NCI-H82 treated with DMSO at 0.1 percent for 48 hours (cell line): ENCODE measurements around the gene FBRS.
"Not testable (repeated sequence)": the region's sequence is repeated elsewhere in the genome, so short reads cannot be mapped to it uniquely, and the experiment has no call there.

Experiments
- DNase-seq: peaks from one replicate; lab custom pipeline; 2025; ENCODE audit not compliant: unreplicated experiment; lab: John Stamatoyannopoulos, UW

Gene FBRS

GRCh38 chr16:30663038-30663437 lies 4.8 kb downstream of the FBRS start:
- no peak for DNase-seq

GRCh38 chr16:30663820-30664219 lies 5.6 kb downstream of the FBRS start:
- DNase-seq, result no peak

- DNase-seq, result no peak
Observed at GRCh38 chr16:30664616-30665109, 6.4 kb downstream of the FBRS start.

GRCh38 chr16:30665155-30665829 lies 7.1 kb downstream of the FBRS start:
- DNase-seq, result no peak

- DNase-seq, result no peak
Observed at GRCh38 chr16:30665830-30666190, 7.6 kb downstream of the FBRS start.

DNA sequence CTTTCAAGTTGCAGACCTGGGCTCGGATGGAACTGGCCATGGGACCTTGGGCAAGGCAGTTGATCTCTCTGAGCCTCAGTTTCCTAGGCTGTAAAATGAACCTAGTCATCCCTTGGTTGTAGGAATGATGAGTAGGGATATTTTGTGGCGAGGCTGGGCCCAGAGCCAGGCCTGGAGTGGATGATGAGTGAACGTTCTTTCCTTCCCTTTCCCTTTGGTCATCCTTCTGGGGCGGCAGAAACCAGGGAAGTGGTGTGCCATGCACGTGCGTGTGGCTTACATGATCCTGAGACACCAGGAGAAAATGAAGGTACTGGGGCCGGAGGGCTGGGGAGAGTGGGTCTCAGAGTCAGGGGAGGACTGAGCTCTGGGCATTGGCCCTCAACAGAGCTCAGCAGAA lies 8.4 kb downstream of the FBRS start:
- DNase-seq, result no peak

DNA sequence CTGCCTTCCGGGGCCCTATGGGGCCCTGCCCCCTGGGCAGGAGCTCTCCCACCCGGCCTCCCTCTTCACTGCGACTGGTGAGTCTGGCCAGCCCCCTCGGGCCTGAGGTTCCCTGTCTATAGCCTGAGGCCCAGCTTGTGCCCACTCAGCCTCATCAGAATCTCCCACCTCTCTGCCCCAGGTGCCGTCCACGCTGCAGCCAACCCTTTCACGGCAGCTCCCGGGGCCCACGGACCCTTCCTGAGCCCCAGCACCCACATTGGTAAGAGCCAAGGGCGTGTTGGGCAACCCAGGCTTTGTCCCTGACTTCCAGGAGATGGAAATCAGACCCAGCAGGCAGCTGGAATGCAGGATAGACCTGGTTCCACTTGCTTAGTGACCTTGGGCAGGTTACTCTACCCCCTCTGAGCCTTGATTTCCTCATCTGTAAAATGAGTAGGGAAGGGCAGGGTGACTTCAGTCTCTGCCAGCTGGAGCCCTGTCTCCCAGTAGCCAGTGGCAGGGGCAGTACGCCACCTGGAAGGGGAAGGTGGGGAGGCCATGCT lies 9.2 kb downstream of the FBRS start:
- no peak for DNase-seq

DNA sequence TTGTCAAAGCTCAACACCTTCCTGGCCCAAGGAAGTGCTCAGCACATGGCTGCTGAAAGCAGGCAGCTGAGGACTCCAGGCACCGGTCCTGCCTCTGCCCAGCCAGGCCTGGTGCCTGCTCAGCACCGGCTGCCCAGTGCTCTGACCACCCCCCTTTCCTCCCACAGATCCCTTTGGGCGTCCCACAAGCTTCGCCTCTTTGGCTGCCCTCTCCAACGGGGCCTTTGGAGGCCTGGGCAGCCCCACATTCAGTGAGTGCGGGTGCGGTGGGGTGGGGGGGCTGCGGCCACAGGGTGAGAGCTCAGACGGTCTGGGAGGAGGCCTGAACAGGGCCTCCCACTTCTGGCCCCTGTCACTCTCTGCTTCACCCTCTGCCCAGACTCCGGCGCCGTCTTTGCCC lies 10.2 kb downstream of the FBRS start:
- no peak for DNase-seq

DNA sequence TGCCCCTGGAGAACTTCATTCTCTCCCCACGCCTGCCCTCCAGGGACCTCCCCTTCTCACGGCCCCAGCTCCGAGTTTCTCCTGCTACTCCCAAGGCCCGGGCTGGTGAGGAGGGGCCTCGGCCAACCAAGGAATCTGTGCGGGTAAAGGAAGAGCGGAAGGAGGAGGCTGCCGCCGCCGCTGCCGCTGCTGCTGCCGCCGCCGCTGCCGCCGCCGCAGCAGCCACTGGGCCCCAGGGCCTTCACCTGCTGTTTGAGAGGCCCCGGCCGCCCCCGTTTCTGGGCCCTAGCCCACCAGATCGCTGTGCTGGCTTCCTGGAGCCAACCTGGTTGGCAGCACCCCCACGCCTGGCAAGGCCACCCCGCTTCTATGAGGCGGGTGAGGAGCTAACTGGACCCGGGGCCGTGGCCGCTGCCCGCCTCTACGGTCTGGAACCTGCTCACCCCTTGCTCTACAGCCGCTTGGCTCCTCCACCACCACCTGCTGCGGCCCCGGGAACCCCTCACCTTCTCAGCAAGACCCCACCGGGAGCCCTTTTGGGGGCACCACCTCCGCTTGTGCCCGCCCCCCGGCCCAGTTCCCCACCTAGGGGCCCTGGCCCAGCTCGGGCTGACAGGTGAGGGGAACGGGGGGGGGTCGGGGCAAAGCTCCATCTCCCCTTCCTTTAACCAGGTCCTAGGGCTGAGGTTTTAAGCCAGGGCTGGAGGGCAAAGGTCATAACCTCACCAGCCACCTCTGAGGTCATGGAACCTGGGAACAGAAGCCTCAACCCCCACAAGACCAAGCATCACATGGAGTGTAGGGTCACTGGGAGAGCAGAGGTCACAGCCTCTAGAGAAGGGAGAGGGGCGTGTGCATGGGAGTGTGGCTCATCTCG lies 11.0 kb downstream of the FBRS start:
- DNase-seq, result no peak

DNA sequence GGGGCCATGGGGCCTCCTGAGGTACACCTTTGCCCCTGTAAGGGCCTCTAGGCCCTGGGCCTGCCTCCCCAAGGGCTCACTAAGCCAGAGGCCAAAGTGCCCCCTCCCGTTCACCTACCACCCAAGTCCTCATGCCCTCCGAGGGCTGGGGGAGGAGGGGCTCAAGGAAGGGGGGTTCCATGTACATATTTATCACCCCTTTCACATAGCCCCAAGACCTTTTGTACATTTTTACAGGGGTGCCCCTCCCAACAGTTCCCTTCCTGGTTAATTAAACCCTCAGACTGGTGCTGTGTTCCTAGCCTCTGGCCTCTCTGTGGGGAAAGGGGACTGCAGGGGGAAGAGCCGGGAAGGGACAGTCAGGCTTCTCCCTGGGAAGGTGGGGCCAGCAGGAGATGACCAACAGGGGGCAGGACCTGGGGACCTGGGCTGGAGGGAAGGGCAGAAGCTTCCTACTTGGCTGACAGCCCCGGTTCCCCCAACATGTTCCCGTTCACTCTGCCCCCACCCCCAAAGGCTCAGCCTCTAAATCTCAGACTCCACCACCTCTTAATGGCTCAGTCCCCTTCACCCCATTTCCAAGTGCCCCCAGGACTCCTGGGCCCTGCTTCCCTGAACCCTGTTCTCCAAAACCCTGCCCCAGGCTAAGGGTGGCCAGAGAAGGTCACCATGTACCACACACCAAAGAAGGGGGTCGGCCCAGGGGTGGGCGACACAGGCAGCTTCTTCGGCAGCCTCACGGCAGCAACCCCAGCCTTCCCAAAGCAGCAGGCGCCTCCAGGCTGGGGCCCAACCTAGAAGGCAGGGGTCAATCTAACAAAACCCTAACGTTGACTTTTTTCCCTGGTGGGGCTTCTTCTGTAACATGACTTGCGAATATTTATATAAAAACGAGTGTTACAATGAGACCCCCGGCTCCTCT lies 11.9 kb downstream of the FBRS start:
- no peak for DNase-seq

DNA sequence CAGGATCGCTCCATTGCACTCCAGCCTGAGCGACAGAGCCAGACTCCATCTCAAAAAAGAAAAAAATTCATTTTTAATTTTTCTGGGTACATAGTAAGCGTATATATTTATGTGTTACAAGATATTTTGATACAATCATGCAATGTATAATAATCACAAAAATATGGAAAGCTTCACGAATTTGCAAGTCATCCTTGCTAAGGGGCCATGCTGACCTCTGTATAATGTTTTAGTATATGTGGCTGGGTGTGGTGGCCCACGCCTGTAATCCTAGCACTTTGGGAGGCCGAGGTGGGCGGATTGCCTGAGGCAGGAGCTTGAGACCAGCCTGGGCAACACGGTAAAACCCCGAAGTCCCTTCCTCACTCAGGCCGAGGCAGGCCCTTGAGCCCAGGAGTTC lies 16.9 kb downstream of the FBRS start:
- DNase-seq, result no peak

DNA sequence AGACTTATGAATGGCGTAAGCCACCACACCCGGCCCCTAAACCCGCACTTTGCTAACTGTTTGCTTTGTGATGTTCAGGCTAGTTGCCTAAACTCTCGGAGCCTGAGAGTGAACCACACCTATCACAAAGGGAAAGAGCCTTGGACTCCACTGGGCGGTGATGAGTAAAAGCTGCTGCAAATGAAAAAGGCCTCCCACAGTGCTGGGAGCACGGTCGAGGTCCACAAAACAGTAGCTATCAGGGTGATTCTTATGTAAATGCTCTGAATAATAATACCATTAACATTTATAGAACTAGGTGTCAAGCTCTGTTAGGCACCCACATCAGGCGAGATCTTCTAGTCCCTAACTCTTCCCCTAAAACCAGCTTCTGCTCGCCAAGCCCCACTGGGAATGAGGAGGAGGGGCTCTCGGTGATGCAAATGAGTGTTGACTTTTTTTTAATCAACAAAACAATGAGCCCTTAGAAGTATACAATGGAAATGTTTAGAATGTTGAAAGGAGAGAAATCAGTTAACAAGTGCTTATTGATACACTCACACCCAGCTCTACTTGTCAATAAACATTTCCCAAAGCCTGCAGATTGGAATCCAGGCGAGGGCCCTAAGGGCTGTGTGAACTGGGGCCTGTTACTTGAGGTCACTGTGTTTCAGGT lies 19.8 kb downstream of the FBRS start:
- DNase-seq, result no peak

GRCh38 chr16:30678586-30678970 lies 20.3 kb downstream of the FBRS start:
- no peak for DNase-seq

- DNase-seq, result no peak
Observed at GRCh38 chr16:30680326-30680725, 22.1 kb downstream of the FBRS start.

DNA sequence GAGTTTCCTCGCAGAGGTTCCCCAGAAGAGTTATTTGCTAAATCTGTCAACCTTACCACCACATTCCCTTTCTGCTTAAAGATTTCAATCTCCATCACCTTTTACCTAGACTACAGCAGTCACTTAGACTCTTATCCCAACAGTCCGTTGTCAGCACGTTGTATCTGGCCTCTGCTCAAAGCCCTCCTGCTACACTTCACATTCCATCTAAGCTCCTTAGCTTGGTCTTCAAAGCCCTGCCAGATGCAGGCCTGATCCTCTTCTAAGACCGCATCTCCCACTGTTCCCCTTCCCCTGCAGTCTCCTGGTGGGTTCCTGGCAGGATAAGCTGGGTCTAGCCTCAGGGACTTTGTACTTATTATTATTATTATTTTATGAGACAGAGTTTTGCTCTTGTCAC lies 30.5 kb downstream of the FBRS start:
- no peak for DNase-seq

DNA sequence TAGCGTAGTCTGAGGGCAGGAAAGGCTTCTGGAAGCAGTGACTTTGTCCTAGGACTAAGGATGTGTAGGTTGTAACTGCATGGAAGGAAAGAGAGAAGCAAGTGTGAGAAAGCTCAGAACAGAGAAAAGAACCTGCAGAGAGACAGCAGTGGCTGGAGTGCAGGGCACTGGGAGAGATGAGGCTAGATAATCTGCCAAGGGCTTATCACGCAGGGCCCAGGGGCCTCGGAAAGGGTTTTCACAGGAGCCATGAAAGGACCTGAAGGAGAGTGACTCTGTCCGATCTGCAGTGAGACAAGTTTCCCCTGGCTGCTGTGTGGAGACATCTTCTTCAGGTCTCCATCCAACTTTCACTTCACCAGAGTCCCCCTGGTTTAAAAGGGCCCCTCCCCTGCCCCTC lies 33.7 kb downstream of the FBRS start:
- DNase-seq, result no peak

GRCh38 chr16:30692396-30693064 lies 34.3 kb downstream of the FBRS start:
- DNase-seq, result no peak

DNA sequence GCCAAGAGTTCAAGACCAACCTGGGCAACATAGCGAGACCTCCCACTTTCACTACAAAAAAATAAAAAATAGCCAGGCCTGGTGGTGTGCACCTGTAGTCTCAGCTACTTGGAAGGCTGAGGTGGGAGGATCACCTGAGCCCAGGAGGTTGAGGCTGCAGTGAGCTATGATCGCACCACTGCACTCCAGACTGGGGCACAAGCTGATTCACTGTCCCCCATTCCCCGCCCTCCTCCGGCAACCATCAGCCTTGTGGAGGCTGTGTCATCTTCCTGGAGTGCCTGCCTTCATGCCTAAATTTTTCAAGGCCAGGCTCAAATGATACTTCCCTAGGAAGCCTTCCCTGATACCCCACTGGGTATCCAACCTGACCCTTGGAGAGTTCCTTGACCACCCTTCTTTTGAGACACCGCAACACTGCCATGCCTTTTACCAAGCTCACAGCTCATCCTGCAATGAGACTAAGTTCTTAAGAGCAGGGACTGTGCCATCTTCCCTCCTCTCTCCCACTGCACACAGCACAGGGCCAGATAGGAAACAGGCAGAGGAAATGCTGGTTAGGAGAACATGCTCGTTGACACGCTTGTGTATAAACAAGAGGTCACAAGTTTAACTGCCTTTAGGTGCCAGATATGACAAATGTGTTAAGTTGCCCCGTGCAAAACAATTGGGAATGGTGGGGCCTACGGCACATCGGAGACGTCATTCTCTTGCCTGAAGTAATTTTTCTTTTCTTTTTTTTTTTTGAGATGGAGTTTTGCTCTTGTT lies 36.9 kb downstream of the FBRS start:
- no peak for DNase-seq

DNA sequence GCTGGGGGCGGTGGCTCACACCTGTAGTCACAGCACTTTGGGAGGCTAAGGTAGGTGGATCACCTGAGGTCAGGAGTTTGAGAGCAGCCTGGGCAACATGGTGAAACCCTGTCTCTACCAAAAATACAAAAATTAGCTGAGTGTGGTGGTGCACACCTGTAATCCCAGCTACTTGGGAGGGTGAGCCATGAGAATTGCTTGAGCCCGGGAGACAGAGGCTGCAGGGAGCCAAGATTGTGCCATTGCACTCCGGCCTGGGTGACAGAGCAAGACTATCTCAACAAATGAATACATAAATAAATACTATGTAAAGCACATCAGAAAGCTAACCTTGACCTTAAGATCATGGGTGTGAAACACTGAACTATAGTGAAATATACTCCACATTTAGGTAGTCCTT lies 38.4 kb downstream of the FBRS start:
- DNase-seq, result not testable (repeated sequence)
